HCT116 (cell line): ENCODE data around the gene GRIN2A. TPM values are rescaled to one million over a fixed set of nuclear protein-coding genes. Genes with fewer than 3 reads are reported as not detected.

Experiments
- ATAC-seq: fragments of 200-7000 bp; cut with Tn5 transposase; 2 replicates; pipeline ENCODE4 v1.9.1; 2020; ENCODE audit warnings: mild to moderate bottlenecking, moderate library complexity
- BruUV-seq: library from RNA; stranded (reverse); fragments of 400-500 nt; replicated peaks from 2 replicates; lab custom pipeline; 2021; lab: Mats Ljungman, UMichigan
- CTCF ChIA-PET: fragments of 300-600 bp; sonication (Branson Sonifier 250); formaldehyde crosslinking; loops from one replicate; lab custom pipeline; 2021; ENCODE audit warnings: antibody characterized with exemption; lab: Charles Lee
- POLR2A ChIA-PET: fragments of 300-600, 350-600 bp; sonication (Branson Sonifier 250); formaldehyde crosslinking; loops from one replicate; lab custom pipeline; 2021; ENCODE audit warnings: antibody characterized with exemption; lab: Charles Lee
- RAD21 ChIA-PET, 2 experiments: fragments of 300-600 bp; sonication (Branson Sonifier 250); formaldehyde crosslinking; loops; one replicate each; lab custom pipeline; 2023; ENCODE audit warnings: low total read pairs in 2 of 2; ENCODE audit not compliant: uncharacterized antibody in 2 of 2, unreplicated experiment in 2 of 2, low non-redundant PET in 1 of 2; lab: Charles Lee
- DNase-seq: peaks from one replicate; pipeline ENCODE4 v3.0.0-alpha.2; 2010; ENCODE audit warnings: low read depth, low spot score
- H2AFZ ChIP-seq: fragments of 200-600 bp; shearing (Covaris generic), sonication (generic); 2 replicates; pipeline ENCODE4 v1.6.1; 2017; ENCODE audit warnings: low read depth, mixed run types, mixed read lengths, antibody characterized with exemption, low read length; ENCODE audit not compliant: poor library complexity, severe bottlenecking
- H3K27ac ChIP-seq: 2 replicates; pipeline ENCODE4 v1.5.1; 2012; ENCODE audit warnings: low read depth, low read length
- H3K27me3 ChIP-seq: fragments of 200-600 bp; sonication (generic); 2 replicates; pipeline ENCODE4 v1.6.1; 2016; ENCODE audit warnings: mixed run types, low read length, mixed read lengths; ENCODE audit not compliant: insufficient read depth
- H3K36me3 ChIP-seq, 2 experiments: fragments of 200-500 bp in 1 of 2; fragments of 200-600 bp in 1 of 2; sonication (Bioruptor generic) in 1 of 2; sonication (generic) in 1 of 2; 2 replicates each; pipeline versions ENCODE4 v1.5.1 to v1.6.1; 2014 to 2016; ENCODE audit warnings: low read length in 2 of 2, inconsistent platforms in 1 of 2, mixed read lengths in 1 of 2, mixed run types in 1 of 2; ENCODE audit not compliant: insufficient read depth in 2 of 2, control insufficient read depth in 1 of 2
- H3K4me1 ChIP-seq, 2 experiments: fragments of 200-600 bp in 1 of 2; sonication (generic) in 1 of 2; 2 replicates each; pipeline versions ENCODE4 v1.5.1 to v1.6.1; 2012 to 2017; ENCODE audit warnings: low read length in 2 of 2, inconsistent platforms in 1 of 2, mild to moderate bottlenecking in 1 of 2, mixed read lengths in 1 of 2, mixed run types in 1 of 2, moderate library complexity in 1 of 2; ENCODE audit not compliant: insufficient read depth in 2 of 2, control insufficient read depth in 1 of 2
- H3K4me2 ChIP-seq: fragments of 200-600 bp; sonication (generic); 2 replicates; pipeline ENCODE4 v1.6.1; 2017; ENCODE audit warnings: mixed run types, low read length, mixed read lengths
- H3K4me3 ChIP-seq, 2 experiments: fragments of 200-600 bp in 1 of 2; sonication (generic) in 1 of 2; replicated peaks in 1 of 2; 2 replicates each; pipeline ENCODE4 v1.5.1; 2011 to 2016; ENCODE audit warnings: low read length in 2 of 2, control low read depth in 1 of 2, low read depth in 1 of 2, mild to moderate bottlenecking in 1 of 2, mixed read lengths in 1 of 2, mixed run types in 1 of 2
- H3K79me2 ChIP-seq: fragments of 200-600 bp; sonication (generic); 2 replicates; pipeline ENCODE4 v1.6.1; 2017; ENCODE audit warnings: mild to moderate bottlenecking, mixed run types, low read length, moderate library complexity, mixed read lengths; ENCODE audit not compliant: insufficient read depth
- H3K9ac ChIP-seq: fragments of 200-600 bp; sonication (generic); 2 replicates; pipeline ENCODE4 v1.6.1; 2016; ENCODE audit warnings: low read length, mixed read lengths
- H3K9me2 ChIP-seq: fragments of 200-600 bp; sonication (generic), shearing (Covaris generic); 2 replicates; pipeline ENCODE4 v1.6.1; 2017; ENCODE audit warnings: mixed run types, mild to moderate bottlenecking, moderate library complexity; ENCODE audit not compliant: insufficient read depth
- H3K9me3 ChIP-seq, 2 experiments: fragments of 200-500 bp in 1 of 2; fragments of 200-600 bp in 1 of 2; sonication (Bioruptor generic) in 1 of 2; sonication (generic) in 1 of 2; 2 replicates each; pipeline ENCODE4 v1.6.1; 2014 to 2017; ENCODE audit warnings: low read length in 2 of 2, mixed read lengths in 2 of 2, inconsistent platforms in 1 of 2, low read depth in 1 of 2, mild to moderate bottlenecking in 1 of 2, mixed run types in 1 of 2, moderate library complexity in 1 of 2; ENCODE audit not compliant: control insufficient read depth in 1 of 2, insufficient read depth in 1 of 2
- H4K20me1 ChIP-seq: fragments of 200-600 bp; sonication (generic), shearing (Covaris generic); 2 replicates; pipeline ENCODE4 v1.6.1; 2017; ENCODE audit warnings: mixed run types, mild to moderate bottlenecking, moderate library complexity; ENCODE audit not compliant: insufficient read depth
- CBX3 ChIP-seq: IDR thresholded peaks from 2 replicates; pipeline ENCODE4 v1.6.1; 2012; ENCODE audit warnings: low read depth
- CEBPB ChIP-seq: IDR thresholded peaks from 2 replicates; pipeline ENCODE4 v1.6.1; 2012; ENCODE audit warnings: low read depth
- CTCF ChIP-seq, 3 experiments: fragments of 200-600 bp in 1 of 3; sonication (generic) in 1 of 3; IDR thresholded peaks in 2 of 3; conservative IDR thresholded peaks in 1 of 3; 2 replicates each; pipeline ENCODE4 v1.5.1; 2012 to 2017; ENCODE audit warnings: low read depth in 2 of 3, low read length in 2 of 3, antibody characterized with exemption in 1 of 3, borderline replicate concordance in 1 of 3, control low read depth in 1 of 3, mild to moderate bottlenecking in 1 of 3, mixed read lengths in 1 of 3, mixed run types in 1 of 3, moderate library complexity in 1 of 3; ENCODE audit not compliant: insufficient read depth in 1 of 3
- EGR1 ChIP-seq: IDR thresholded peaks from 2 replicates; pipeline ENCODE4 v1.6.1; 2012; ENCODE audit warnings: low read depth
- EZH2phosphoT487 ChIP-seq: fragments of 200-600 bp; IDR thresholded peaks from 2 replicates; pipeline ENCODE4 v1.6.1; 2018; ENCODE audit warnings: antibody characterized with exemption, borderline replicate concordance
- FOSL1 ChIP-seq: IDR thresholded peaks from 2 replicates; pipeline ENCODE4 v1.6.1; 2012; ENCODE audit warnings: low read depth
- JUND ChIP-seq: IDR thresholded peaks from 2 replicates; pipeline ENCODE4 v1.6.1; 2012
- POLR2AphosphoS5 ChIP-seq: IDR thresholded peaks from 2 replicates; pipeline ENCODE4 v1.6.1; 2011; ENCODE audit warnings: mild to moderate bottlenecking, low read depth, low read length, moderate library complexity
- SIN3A ChIP-seq: IDR thresholded peaks from 2 replicates; pipeline ENCODE4 v1.6.1; 2012; ENCODE audit warnings: low read depth
- SP1 ChIP-seq: IDR thresholded peaks from 2 replicates; pipeline ENCODE4 v1.6.1; 2012; ENCODE audit warnings: low read depth
- SRF ChIP-seq: IDR thresholded peaks from 2 replicates; pipeline ENCODE4 v1.6.1; 2012; ENCODE audit warnings: low read depth
- TCF7L2 ChIP-seq: IDR thresholded peaks from 2 replicates; pipeline ENCODE4 v1.7.0; 2011; ENCODE audit warnings: borderline replicate concordance, inconsistent platforms; ENCODE audit not compliant: insufficient read depth, insufficient read length; ENCODE audit errors: extremely low read depth
- YY1 ChIP-seq: IDR thresholded peaks from 2 replicates; pipeline ENCODE4 v1.6.1; 2011; ENCODE audit warnings: low read length, low read depth, moderate library complexity, mild to moderate bottlenecking; ENCODE audit not compliant: insufficient replicate concordance; ENCODE audit errors: extremely low read depth
- ZBTB33 ChIP-seq: IDR thresholded peaks from 2 replicates; pipeline ENCODE4 v1.6.1; 2011; ENCODE audit warnings: mild to moderate bottlenecking, low read length, moderate library complexity; ENCODE audit not compliant: insufficient replicate concordance; ENCODE audit errors: extremely low read depth
- ZFX ChIP-seq: fragments of 450-650 bp; IDR thresholded peaks from 2 replicates; pipeline ENCODE4 v1.6.1; 2017
- ZNF274 ChIP-seq: fragments of 200-500 bp; sonication (Bioruptor generic); IDR thresholded peaks from 2 replicates; pipeline ENCODE4 v1.6.1; 2014; ENCODE audit warnings: mild to moderate bottlenecking, low read depth, low read length, inconsistent platforms
- intact Hi-C: fragments of 100-400 bp; cut with micrococcal nuclease; formaldehyde crosslinking; loops from 2 replicates; pipeline ENCODE4 v1.10.0; 2022
- total RNA-seq: library from RNA; stranded (reverse); gene quantifications from one replicate; pipeline ENCODE4 v1.2.1, GENCODE V29; 2021; ENCODE audit not compliant: unreplicated experiment
- TF ChIP-seq, protein P1 (sequence below): IDR thresholded peaks from 2 replicates; pipeline ENCODE4 v1.6.1; 2012
- TF ChIP-seq, protein P2 (sequence below): IDR thresholded peaks from 2 replicates; pipeline ENCODE4 v1.6.1; 2012; ENCODE audit warnings: low read depth

Gene GRIN2A
- total RNA-seq, 1 experiment from 2014 or later = 0.02 TPM

DNA sequence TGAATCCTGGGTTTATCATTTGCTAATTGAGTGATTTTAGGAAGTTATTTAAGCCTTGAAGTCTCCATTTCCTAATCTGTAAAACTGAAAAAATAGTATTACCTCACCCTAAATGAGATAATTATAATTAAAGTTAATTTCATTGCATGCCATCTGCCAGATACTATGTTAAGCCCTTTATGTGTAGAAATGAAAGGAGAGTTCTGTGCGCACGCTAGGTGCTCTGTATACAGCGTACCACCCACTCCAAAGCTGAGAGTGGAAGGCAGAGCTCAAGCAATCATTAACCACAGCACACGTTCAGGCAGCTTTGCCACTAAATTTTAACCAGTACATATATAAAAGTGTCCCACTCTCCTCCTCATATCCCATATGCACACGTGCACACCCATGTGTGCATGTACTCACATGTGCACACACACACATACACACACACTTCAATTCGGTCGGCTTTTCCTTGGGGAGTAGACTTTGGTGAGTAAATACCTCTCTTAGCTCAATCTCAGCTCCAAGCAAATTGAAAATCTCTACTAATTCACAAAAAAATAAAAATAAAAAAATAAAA, 204.8 kb downstream of the GRIN2A start:
- Histone ChIP-seq H3K9ac (no peak overlapping the region), H2AFZ (no peak overlapping the region), H4K20me1 (no peaks in the 10 kb centered on the region), H3K36me3 (no peaks in the 10 kb centered on the region; a peak in 1 of 4 replicates), H3K79me2 (no peaks in the 10 kb centered on the region), H3K4me2 (no peak overlapping the region), H3K4me3 (no peak overlapping the region), H3K4me1 (no peaks in the 10 kb centered on the region), H3K9me2 (no peaks in the 10 kb centered on the region), H3K27ac (no peak overlapping the region), H3K9me3 (no peaks in the 10 kb centered on the region), H3K27me3 (peaks cover 24% of the 10 kb centered on the region)
- no TSS peak for BruUV-seq
- TF ChIP-seq EZH2phosphoT487 = no peak
- TF ChIP-seq TCF7L2 = no peak
- no peak for TF ChIP-seq SRF
- TF ChIP-seq, protein P1, sequence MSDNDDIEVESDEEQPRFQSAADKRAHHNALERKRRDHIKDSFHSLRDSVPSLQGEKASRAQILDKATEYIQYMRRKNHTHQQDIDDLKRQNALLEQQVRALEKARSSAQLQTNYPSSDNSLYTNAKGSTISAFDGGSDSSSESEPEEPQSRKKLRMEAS = no peak
- TF ChIP-seq CEBPB = no peak
- TF ChIP-seq FOSL1 = no peak
- TF ChIP-seq SP1 = no peak
- no peak for TF ChIP-seq POLR2AphosphoS5
- no peak for TF ChIP-seq CBX3
- no peak for TF ChIP-seq EGR1
- TF ChIP-seq ZBTB33 = no peak
- no peak for TF ChIP-seq CTCF (IDR thresholded peaks at IDR 0.05 in 2 of 3, conservative IDR thresholded peaks at IDR 0.05 in 1 of 3; ENCODE audit: borderline replicate concordance in 1 of 3, insufficient read depth in 1 of 3, low read depth in 2 of 3, low read length in 2 of 3)
- TF ChIP-seq SIN3A = no peak
- no peak for TF ChIP-seq ZFX
- TF ChIP-seq YY1 = no peak
- TF ChIP-seq JUND = no peak
- TF ChIP-seq, protein P2, sequence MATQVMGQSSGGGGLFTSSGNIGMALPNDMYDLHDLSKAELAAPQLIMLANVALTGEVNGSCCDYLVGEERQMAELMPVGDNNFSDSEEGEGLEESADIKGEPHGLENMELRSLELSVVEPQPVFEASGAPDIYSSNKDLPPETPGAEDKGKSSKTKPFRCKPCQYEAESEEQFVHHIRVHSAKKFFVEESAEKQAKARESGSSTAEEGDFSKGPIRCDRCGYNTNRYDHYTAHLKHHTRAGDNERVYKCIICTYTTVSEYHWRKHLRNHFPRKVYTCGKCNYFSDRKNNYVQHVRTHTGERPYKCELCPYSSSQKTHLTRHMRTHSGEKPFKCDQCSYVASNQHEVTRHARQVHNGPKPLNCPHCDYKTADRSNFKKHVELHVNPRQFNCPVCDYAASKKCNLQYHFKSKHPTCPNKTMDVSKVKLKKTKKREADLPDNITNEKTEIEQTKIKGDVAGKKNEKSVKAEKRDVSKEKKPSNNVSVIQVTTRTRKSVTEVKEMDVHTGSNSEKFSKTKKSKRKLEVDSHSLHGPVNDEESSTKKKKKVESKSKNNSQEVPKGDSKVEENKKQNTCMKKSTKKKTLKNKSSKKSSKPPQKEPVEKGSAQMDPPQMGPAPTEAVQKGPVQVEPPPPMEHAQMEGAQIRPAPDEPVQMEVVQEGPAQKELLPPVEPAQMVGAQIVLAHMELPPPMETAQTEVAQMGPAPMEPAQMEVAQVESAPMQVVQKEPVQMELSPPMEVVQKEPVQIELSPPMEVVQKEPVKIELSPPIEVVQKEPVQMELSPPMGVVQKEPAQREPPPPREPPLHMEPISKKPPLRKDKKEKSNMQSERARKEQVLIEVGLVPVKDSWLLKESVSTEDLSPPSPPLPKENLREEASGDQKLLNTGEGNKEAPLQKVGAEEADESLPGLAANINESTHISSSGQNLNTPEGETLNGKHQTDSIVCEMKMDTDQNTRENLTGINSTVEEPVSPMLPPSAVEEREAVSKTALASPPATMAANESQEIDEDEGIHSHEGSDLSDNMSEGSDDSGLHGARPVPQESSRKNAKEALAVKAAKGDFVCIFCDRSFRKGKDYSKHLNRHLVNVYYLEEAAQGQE = no peak
- TF ChIP-seq ZNF274 = no peak
- RAD21 ChIA-PET = no interaction called here
- intact Hi-C loops = no loop called here
- CTCF ChIA-PET = no interaction called here
- no peak for ATAC-seq
- no peak for DNase-seq
- POLR2A ChIA-PET = no interaction called here
